HepG2 (cell line): ENCODE measurements around the gene RASD1. TPM values are rescaled to one million over a fixed set of nuclear protein-coding genes. Genes with fewer than 3 reads are reported as not detected.

Experiments used
- CBX5 ChIP-seq: sonication (generic); formaldehyde crosslinking; IDR thresholded peaks from 2 replicates; pipeline ENCODE4 v1.4.0; 2020; ENCODE audit warnings: missing genetic modification reagents, borderline replicate concordance
- CEBPB ChIP-seq: IDR thresholded peaks from 2 replicates; pipeline ENCODE4 v1.6.1; 2011; ENCODE audit warnings: low read depth, low read length, improper control_type of control experiment, borderline replicate concordance
- HNF4G ChIP-seq, 2 experiments: sonication (generic) in 1 of 2; formaldehyde crosslinking in 1 of 2; IDR thresholded peaks; 2 replicates each; pipeline versions ENCODE4 v1.4.0 to v1.6.1; 2011 to 2020; ENCODE audit warnings: borderline replicate concordance in 2 of 2, low read depth in 2 of 2, mild to moderate bottlenecking in 2 of 2, low read length in 1 of 2, missing genetic modification reagents in 1 of 2, moderate library complexity in 1 of 2
- MED1 ChIP-seq: sonication (generic); formaldehyde crosslinking; IDR thresholded peaks from 2 replicates; pipeline ENCODE4 v1.4.0; 2020; ENCODE audit warnings: missing genetic modification reagents
- NFYB ChIP-seq: sonication (generic); formaldehyde crosslinking; IDR thresholded peaks from 2 replicates; pipeline ENCODE4 v1.4.0; 2020; ENCODE audit warnings: missing genetic modification reagents
- STAG1 ChIP-seq: sonication (generic); formaldehyde crosslinking; IDR thresholded peaks from 2 replicates; pipeline ENCODE4 v1.4.0; 2020; ENCODE audit warnings: missing genetic modification reagents
- THYN1 ChIP-seq: sonication (generic); formaldehyde crosslinking; IDR thresholded peaks from 2 replicates; pipeline ENCODE4 v1.8.1; 2023; ENCODE audit warnings: low read depth, mild to moderate bottlenecking, moderate library complexity, missing genetic modification reagents, borderline replicate concordance
- ZEB1 ChIP-seq: IDR thresholded peaks from 2 replicates; pipeline ENCODE4 v1.6.1; 2012; ENCODE audit warnings: mild to moderate bottlenecking, low read depth, inconsistent platforms; ENCODE audit not compliant: insufficient replicate concordance
- ZFX ChIP-seq: sonication (generic); formaldehyde crosslinking; IDR thresholded peaks from 2 replicates; pipeline ENCODE4 v1.4.0; 2020; ENCODE audit warnings: mild to moderate bottlenecking, low read depth, missing genetic modification reagents, moderate library complexity
- ZMAT3 ChIP-seq: sonication (generic); formaldehyde crosslinking; conservative IDR thresholded peaks from 2 replicates; pipeline ENCODE4 v1.7.0; 2021; ENCODE audit warnings: missing genetic modification reagents
- polyA plus RNA-seq, 8 experiments: library from polyadenylated mRNA; depleted of rRNA in 3 of 8; stranded (reverse) in 7 of 8; unstranded in 1 of 8; fragments of >200 nt; fragmentation: Illumina TruSeq in 4 of 8; extraction: Trizol in 4 of 8; gene quantifications; 2 replicates each; pipeline versions ENCODE4 v1.2.1 to v1.2.3, GENCODE V29; 2011 to 2016; ENCODE audit warnings: low read depth in 4 of 8, missing spikeins in 1 of 8, mixed read lengths in 1 of 8; ENCODE audit not compliant: insufficient read depth in 1 of 8
- total RNA-seq, 5 experiments: library from RNA; depleted of rRNA; stranded (reverse); fragments of >200 nt; fragmentation: Illumina TruSeq; extraction: Trizol; gene quantifications; 2 replicates each; pipeline ENCODE4 v1.2.3, GENCODE V29; 2016; ENCODE audit warnings: low read depth in 1 of 5
- TF ChIP-seq, protein P1 (sequence below): sonication (generic); formaldehyde crosslinking; IDR thresholded peaks from 2 replicates; pipeline ENCODE4 v1.8.0; 2022; ENCODE audit warnings: missing genetic modification reagents, mild to moderate bottlenecking, moderate library complexity, borderline replicate concordance
- TF ChIP-seq, protein P2 (sequence below): sonication (generic); formaldehyde crosslinking; IDR thresholded peaks from 2 replicates; pipeline ENCODE4 v1.8.1; 2023; ENCODE audit warnings: mild to moderate bottlenecking, missing genetic modification reagents
- TF ChIP-seq, protein P3 (sequence below): sonication (generic); formaldehyde crosslinking; IDR thresholded peaks from 2 replicates; pipeline ENCODE4 v1.4.0; 2020; ENCODE audit warnings: missing genetic modification reagents, borderline replicate concordance
- TF ChIP-seq, protein P4 (sequence below): IDR thresholded peaks from 2 replicates; pipeline ENCODE4 v1.6.1; 2016; ENCODE audit warnings: control low read depth
- TF ChIP-seq, protein P5 (sequence below): sonication (generic); formaldehyde crosslinking; IDR thresholded peaks from 2 replicates; pipeline ENCODE4 v1.8.0; 2023; ENCODE audit warnings: mild to moderate bottlenecking, missing genetic modification reagents
- TF ChIP-seq, protein P6 (sequence below): sonication (generic); formaldehyde crosslinking; IDR thresholded peaks from 2 replicates; pipeline ENCODE4 v1.5.0; 2020; ENCODE audit warnings: mild to moderate bottlenecking, low read depth, missing genetic modification reagents, borderline replicate concordance
- TF ChIP-seq, protein P7 (sequence below): sonication (generic); formaldehyde crosslinking; IDR thresholded peaks from 2 replicates; pipeline ENCODE4 v1.5.0; 2020; ENCODE audit warnings: missing genetic modification reagents, mild to moderate bottlenecking, borderline replicate concordance

RASD1 gene
- total and polyA plus RNA-seq, 2 of the 13 experiments (the other 11 are each of a cell fraction or from before 2014, with no cell fraction given), result 1.6 to 4.2 TPM

DNA sequence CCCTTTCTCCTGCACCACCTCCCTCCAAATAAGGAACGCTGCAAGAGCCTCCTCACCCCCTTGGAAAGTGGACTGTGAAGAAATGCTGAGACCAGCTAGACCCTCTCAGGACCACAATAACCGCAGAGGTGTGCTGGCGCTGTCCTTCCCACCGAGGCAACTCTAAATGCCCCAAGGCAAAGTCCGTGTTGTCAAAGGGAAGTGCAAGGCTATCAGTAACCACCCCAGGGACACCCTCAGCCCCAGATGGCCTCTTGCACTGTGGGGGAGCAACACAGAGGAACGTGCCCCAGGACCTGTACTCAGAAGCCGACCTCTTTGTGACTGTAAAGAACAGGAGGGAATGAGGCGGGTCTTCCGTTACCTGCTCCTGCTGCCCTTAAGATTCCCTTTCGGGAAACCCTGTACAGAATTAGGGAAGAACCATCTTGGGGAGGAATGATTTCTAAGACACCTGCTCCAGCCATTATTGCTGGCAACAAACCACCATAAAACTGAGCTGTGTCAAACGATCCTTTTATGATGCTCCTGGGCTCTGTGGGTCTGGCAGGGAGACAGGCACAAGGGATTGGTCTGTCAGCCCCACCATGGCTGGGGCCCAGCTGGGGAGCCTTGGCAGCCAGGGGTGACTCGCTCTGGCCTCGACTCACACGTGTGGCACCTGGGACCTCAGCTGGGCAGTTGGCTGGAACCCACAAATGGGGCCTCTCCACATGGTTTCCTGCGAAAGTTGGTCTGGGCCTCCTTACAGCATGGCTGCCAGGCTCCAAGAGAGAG is 34.0 kb downstream of the RASD1 start (continued):
- TF ChIP-seq, protein P1, sequence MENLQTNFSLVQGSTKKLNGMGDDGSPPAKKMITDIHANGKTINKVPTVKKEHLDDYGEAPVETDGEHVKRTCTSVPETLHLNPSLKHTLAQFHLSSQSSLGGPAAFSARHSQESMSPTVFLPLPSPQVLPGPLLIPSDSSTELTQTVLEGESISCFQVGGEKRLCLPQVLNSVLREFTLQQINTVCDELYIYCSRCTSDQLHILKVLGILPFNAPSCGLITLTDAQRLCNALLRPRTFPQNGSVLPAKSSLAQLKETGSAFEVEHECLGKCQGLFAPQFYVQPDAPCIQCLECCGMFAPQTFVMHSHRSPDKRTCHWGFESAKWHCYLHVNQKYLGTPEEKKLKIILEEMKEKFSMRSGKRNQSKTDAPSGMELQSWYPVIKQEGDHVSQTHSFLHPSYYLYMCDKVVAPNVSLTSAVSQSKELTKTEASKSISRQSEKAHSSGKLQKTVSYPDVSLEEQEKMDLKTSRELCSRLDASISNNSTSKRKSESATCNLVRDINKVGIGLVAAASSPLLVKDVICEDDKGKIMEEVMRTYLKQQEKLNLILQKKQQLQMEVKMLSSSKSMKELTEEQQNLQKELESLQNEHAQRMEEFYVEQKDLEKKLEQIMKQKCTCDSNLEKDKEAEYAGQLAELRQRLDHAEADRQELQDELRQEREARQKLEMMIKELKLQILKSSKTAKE (CRISPR knock-in tag), result peak; percentile 87
- TF ChIP-seq ZEB1, result no peak
- TF ChIP-seq, protein P2, sequence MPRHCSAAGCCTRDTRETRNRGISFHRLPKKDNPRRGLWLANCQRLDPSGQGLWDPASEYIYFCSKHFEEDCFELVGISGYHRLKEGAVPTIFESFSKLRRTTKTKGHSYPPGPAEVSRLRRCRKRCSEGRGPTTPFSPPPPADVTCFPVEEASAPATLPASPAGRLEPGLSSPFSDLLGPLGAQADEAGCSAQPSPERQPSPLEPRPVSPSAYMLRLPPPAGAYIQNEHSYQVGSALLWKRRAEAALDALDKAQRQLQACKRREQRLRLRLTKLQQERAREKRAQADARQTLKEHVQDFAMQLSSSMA (CRISPR knock-in tag), result no peak
- peak; percentile 53; the same call in 1 of the 2 replicates for TF ChIP-seq ZFX (CRISPR knock-in tag)
- TF ChIP-seq, protein P3, sequence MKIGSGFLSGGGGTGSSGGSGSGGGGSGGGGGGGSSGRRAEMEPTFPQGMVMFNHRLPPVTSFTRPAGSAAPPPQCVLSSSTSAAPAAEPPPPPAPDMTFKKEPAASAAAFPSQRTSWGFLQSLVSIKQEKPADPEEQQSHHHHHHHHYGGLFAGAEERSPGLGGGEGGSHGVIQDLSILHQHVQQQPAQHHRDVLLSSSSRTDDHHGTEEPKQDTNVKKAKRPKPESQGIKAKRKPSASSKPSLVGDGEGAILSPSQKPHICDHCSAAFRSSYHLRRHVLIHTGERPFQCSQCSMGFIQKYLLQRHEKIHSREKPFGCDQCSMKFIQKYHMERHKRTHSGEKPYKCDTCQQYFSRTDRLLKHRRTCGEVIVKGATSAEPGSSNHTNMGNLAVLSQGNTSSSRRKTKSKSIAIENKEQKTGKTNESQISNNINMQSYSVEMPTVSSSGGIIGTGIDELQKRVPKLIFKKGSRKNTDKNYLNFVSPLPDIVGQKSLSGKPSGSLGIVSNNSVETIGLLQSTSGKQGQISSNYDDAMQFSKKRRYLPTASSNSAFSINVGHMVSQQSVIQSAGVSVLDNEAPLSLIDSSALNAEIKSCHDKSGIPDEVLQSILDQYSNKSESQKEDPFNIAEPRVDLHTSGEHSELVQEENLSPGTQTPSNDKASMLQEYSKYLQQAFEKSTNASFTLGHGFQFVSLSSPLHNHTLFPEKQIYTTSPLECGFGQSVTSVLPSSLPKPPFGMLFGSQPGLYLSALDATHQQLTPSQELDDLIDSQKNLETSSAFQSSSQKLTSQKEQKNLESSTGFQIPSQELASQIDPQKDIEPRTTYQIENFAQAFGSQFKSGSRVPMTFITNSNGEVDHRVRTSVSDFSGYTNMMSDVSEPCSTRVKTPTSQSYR (CRISPR knock-in tag), result peak; percentile 68; the same call in 1 of the 2 replicates
- TF ChIP-seq STAG1 (CRISPR knock-in tag), result no peak
- TF ChIP-seq CBX5 (CRISPR knock-in tag), result no peak
- TF ChIP-seq, protein P4, sequence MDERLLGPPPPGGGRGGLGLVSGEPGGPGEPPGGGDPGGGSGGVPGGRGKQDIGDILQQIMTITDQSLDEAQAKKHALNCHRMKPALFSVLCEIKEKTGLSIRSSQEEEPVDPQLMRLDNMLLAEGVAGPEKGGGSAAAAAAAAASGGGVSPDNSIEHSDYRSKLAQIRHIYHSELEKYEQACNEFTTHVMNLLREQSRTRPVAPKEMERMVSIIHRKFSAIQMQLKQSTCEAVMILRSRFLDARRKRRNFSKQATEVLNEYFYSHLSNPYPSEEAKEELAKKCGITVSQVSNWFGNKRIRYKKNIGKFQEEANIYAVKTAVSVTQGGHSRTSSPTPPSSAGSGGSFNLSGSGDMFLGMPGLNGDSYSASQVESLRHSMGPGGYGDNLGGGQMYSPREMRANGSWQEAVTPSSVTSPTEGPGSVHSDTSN (CRISPR knock-in tag), result no peak
- TF ChIP-seq CEBPB, result no peak
- TF ChIP-seq, protein P5, sequence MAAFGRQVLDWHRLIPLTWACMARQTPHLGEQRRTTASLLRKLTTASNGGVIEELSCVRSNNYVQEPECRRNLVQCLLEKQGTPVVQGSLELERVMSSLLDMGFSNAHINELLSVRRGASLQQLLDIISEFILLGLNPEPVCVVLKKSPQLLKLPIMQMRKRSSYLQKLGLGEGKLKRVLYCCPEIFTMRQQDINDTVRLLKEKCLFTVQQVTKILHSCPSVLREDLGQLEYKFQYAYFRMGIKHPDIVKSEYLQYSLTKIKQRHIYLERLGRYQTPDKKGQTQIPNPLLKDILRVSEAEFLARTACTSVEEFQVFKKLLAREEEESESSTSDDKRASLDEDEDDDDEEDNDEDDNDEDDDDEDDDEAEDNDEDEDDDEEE (CRISPR knock-in tag), result 0 out of 2 replicates have a peak, but pooled peaks have one; percentile 55
- TF ChIP-seq NFYB (CRISPR knock-in tag), result 0 out of 2 replicates have a peak, but pooled peaks have one; percentile 9
- no peak for TF ChIP-seq ZMAT3 (CRISPR knock-in tag)
- TF ChIP-seq, protein P6, sequence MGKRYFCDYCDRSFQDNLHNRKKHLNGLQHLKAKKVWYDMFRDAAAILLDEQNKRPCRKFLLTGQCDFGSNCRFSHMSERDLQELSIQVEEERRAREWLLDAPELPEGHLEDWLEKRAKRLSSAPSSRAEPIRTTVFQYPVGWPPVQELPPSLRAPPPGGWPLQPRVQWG (CRISPR knock-in tag), result no peak
- TF ChIP-seq HNF4G (IDR thresholded peaks at IDR 0.05; ENCODE audit: borderline replicate concordance, low read depth, low read length), result peak; percentile 86
- peak; percentile 81; the same call in 1 of the 2 replicates for TF ChIP-seq HNF4G (CRISPR knock-in tag; IDR thresholded peaks at IDR 0.05; ENCODE audit: borderline replicate concordance, low read depth)
- TF ChIP-seq MED1, result peak; percentile 97
- no peak for TF ChIP-seq THYN1
- TF ChIP-seq, protein P7, sequence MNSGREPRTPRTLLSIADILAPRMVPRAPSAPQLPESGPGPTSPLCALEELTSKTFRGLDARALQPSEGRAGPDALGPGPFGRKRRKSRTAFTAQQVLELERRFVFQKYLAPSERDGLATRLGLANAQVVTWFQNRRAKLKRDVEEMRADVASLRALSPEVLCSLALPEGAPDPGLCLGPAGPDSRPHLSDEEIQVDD, result no peak
